K562 (cell line): Measurements from ENCODE around the gene REEP2. TPM values are rescaled to one million over a fixed set of nuclear protein-coding genes. Genes with fewer than 3 reads are reported as not detected.

ENCODE experiments used
- ATAC-seq: fragments of 200-7000 bp; cut with Tn5 transposase; 3 replicates; pipeline ENCODE4 v1.9.1; 2020; ENCODE audit warnings: moderate library complexity
- BruUV-seq: library from RNA; stranded (reverse); fragments of 400-500 nt; replicated peaks from 2 replicates; lab custom pipeline; 2021; lab: Mats Ljungman, UMichigan
- CTCF ChIA-PET: fragments of 300-600 bp; formaldehyde crosslinking; extraction: SDS; loops from one replicate; lab custom pipeline; 2021; ENCODE audit warnings: low intra/inter-chr PET ratio; lab: Yijun Ruan, JAX
- POLR2A ChIA-PET: fragments of 300-600, 350-650 bp; sonication (Branson Sonifier 250); formaldehyde crosslinking; extraction: SDS; loops from one replicate; lab custom pipeline; 2021; ENCODE audit warnings: antibody characterized with exemption, inconsistent platforms; lab: Yijun Ruan, JAX
- DNase-seq, 4 experiments: peaks; one replicate each; pipeline versions ENCODE4 v3.0.0 to v3.0.0-alpha.2; 2011 to 2018; ENCODE audit warnings: low spot score in 3 of 4, mixed read lengths in 3 of 4; ENCODE audit errors: extremely low read depth in 1 of 4
- FAIRE-seq: peaks from 2 replicates; lab custom pipeline; 2011; peaks lifted over from hg19 to GRCh38; lab: Jason Lieb, UNC
- H2AFZ ChIP-seq: 2 replicates; pipeline ENCODE4 v1.6.0; 2011; ENCODE audit warnings: low read depth, low read length, control low read depth, inconsistent platforms
- H3K27ac ChIP-seq: fragments of 200-600 bp; 3 replicates; pipeline ENCODE4 v1.8.0; 2011; ENCODE audit warnings: low read depth, mild to moderate bottlenecking, control low read depth, inconsistent platforms, low read length, moderate library complexity, mixed read lengths; ENCODE audit errors: extremely low read depth
- H3K27me3 ChIP-seq, 2 experiments: fragments of 300-600 bp in 1 of 2; 2 replicates in 1 of 2; 3 replicates in 1 of 2; pipeline versions ENCODE4 v1.6.0 to v1.8.0; 2011; ENCODE audit warnings: inconsistent platforms in 2 of 2, low read length in 2 of 2, mild to moderate bottlenecking in 1 of 2, mixed read lengths in 1 of 2, moderate library complexity in 1 of 2; ENCODE audit not compliant: control insufficient read depth in 2 of 2, insufficient read depth in 2 of 2
- H3K36me3 ChIP-seq: fragments of 300-600 bp; 3 replicates; pipeline ENCODE4 v1.8.0; 2011; ENCODE audit warnings: mild to moderate bottlenecking, low read length, inconsistent platforms; ENCODE audit not compliant: control insufficient read depth, insufficient read depth
- H3K4me1 ChIP-seq, 2 experiments: fragments of 200-600 bp in 1 of 2; replicated peaks in 1 of 2; 2 replicates in 1 of 2; 3 replicates in 1 of 2; pipeline versions ENCODE4 v1.5.1 to v1.8.0; 2011; ENCODE audit warnings: inconsistent platforms in 2 of 2, low read length in 2 of 2, mild to moderate bottlenecking in 1 of 2, mixed read lengths in 1 of 2, moderate library complexity in 1 of 2; ENCODE audit not compliant: control insufficient read depth in 2 of 2, insufficient read depth in 2 of 2
- H3K4me2 ChIP-seq: 2 replicates; pipeline ENCODE4 v1.6.1; 2011; ENCODE audit warnings: low read length, control low read depth, inconsistent platforms, mixed read lengths; ENCODE audit not compliant: insufficient read depth
- H3K4me3 ChIP-seq: fragments of 200-600 bp; sonication (generic), shearing (Covaris generic); 2 replicates; pipeline ENCODE4 v1.5.1; 2016; ENCODE audit warnings: control low read depth, inconsistent platforms
- H3K79me2 ChIP-seq: fragments of 200-600 bp; 3 replicates; pipeline ENCODE4 v1.8.0; 2011; ENCODE audit warnings: low read length, inconsistent platforms; ENCODE audit not compliant: control insufficient read depth, insufficient read depth
- H3K9ac ChIP-seq, 2 experiments: 2 replicates each; pipeline versions ENCODE4 v1.6.0 to v1.6.1; 2011; ENCODE audit warnings: low read depth in 2 of 2, low read length in 2 of 2, control low read depth in 1 of 2, inconsistent platforms in 1 of 2, mild to moderate bottlenecking in 1 of 2, mixed read lengths in 1 of 2; ENCODE audit not compliant: insufficient read depth in 1 of 2
- H3K9me1 ChIP-seq: one replicate; pipeline ENCODE4 v1.6.0; 2011; ENCODE audit warnings: inconsistent platforms, mild to moderate bottlenecking, low read length, moderate library complexity; ENCODE audit not compliant: control insufficient read depth, insufficient read depth
- H3K9me3 ChIP-seq: replicated peaks from 2 replicates; pipeline ENCODE4 v1.5.1; 2011; ENCODE audit warnings: low read depth, low read length, inconsistent platforms; ENCODE audit not compliant: control insufficient read depth, insufficient read depth
- H4K20me1 ChIP-seq: replicated peaks from 2 replicates; pipeline ENCODE4 v1.6.1; 2011; ENCODE audit warnings: low read length, inconsistent platforms, mixed read lengths; ENCODE audit not compliant: control insufficient read depth, insufficient read depth
- COPS2 ChIP-seq: fragments of 450-650 bp; conservative IDR thresholded peaks from 2 replicates; pipeline ENCODE4 v1.6.1; 2016; ENCODE audit warnings: mild to moderate bottlenecking, moderate library complexity
- DPF2 ChIP-seq: fragments of 450-650 bp; IDR thresholded peaks from 2 replicates; pipeline ENCODE4 v1.6.1; 2016
- EHMT2 ChIP-seq: fragments of 450-650 bp; IDR thresholded peaks from 2 replicates; pipeline ENCODE4 v1.6.1; 2018; ENCODE audit warnings: antibody characterized with exemption
- ELF1 ChIP-seq: fragments of 200-800 bp; sonication (Bioruptor generic); IDR thresholded peaks from 2 replicates; pipeline ENCODE4 v1.6.1; 2016; ENCODE audit warnings: missing genetic modification characterization, missing compliant biosample characterization
- HNRNPLL ChIP-seq: fragments of 200-400 bp; formaldehyde crosslinking; IDR thresholded peaks from 2 replicates; pipeline ENCODE4 v1.6.1; 2017; ENCODE audit warnings: low read length, low read depth, mild to moderate bottlenecking; ENCODE audit not compliant: poor library complexity, severe bottlenecking
- KDM1A ChIP-seq, 2 experiments: fragments of 450-650 bp; IDR thresholded peaks; 2 replicates each; pipeline ENCODE4 v1.6.1; 2016; ENCODE audit warnings: mild to moderate bottlenecking in 2 of 2
- MAFK ChIP-seq: IDR thresholded peaks from 2 replicates; pipeline ENCODE4 v1.6.1; 2011; ENCODE audit warnings: low read length, improper control_type of control experiment
- MBD2 ChIP-seq: sonication (generic); IDR thresholded peaks from 2 replicates; pipeline ENCODE4 v1.6.1; 2016; ENCODE audit warnings: low read depth, borderline replicate concordance
- MTF1 ChIP-seq: fragments of 250-450 bp; sonication (Bioruptor Pico); IDR thresholded peaks from 2 replicates; pipeline ENCODE4 v1.9.0; 2021; ENCODE audit warnings: moderate library complexity, mild to moderate bottlenecking, inconsistent platforms, borderline replicate concordance
- MXI1 ChIP-seq: IDR thresholded peaks from 2 replicates; pipeline ENCODE4 v1.6.1; 2011; ENCODE audit warnings: low read depth, mild to moderate bottlenecking, improper control_type of control experiment, low read length
- PRPF4 ChIP-seq: fragments of 200-400 bp; formaldehyde crosslinking; IDR thresholded peaks from one replicate; pipeline ENCODE4 v1.6.1; 2017; ENCODE audit warnings: low read length, low read depth, mild to moderate bottlenecking; ENCODE audit not compliant: insufficient read depth, poor library complexity, severe bottlenecking
- RBM14 ChIP-seq: fragments of 200-400 bp; formaldehyde crosslinking; IDR thresholded peaks from 2 replicates; pipeline ENCODE4 v1.6.1; 2018; ENCODE audit warnings: low read depth, mild to moderate bottlenecking, low read length, moderate library complexity, borderline replicate concordance; ENCODE audit not compliant: insufficient read depth
- SMAD3 ChIP-seq: fragments of 450-650 bp; formaldehyde crosslinking; conservative IDR thresholded peaks from 2 replicates; pipeline ENCODE4 v1.4.0; 2020; ENCODE audit warnings: mild to moderate bottlenecking
- ZNF263 ChIP-seq: sonication (generic); formaldehyde crosslinking; IDR thresholded peaks from 2 replicates; pipeline ENCODE4 v1.8.0; 2022; ENCODE audit warnings: mild to moderate bottlenecking, missing genetic modification reagents, borderline replicate concordance
- ZNF75A ChIP-seq: fragments of 450-650 bp; formaldehyde crosslinking; IDR thresholded peaks from 2 replicates; pipeline ENCODE4 v1.4.0; 2020; ENCODE audit warnings: mild to moderate bottlenecking
- ZNF766 ChIP-seq: fragments of 200-800 bp; sonication (Bioruptor generic); conservative IDR thresholded peaks from 2 replicates; pipeline ENCODE4 v1.6.1; 2016; ENCODE audit warnings: missing genetic modification characterization, missing compliant biosample characterization
- ZNF785 ChIP-seq: fragments of 250-450 bp; sonication (Bioruptor Pico); IDR thresholded peaks from 2 replicates; pipeline ENCODE4 v1.4.0; 2020; ENCODE audit warnings: mild to moderate bottlenecking
- WGBS: fragments of 100-300 bp; shearing (Covaris generic); methylation state at CpG from one replicate; pipeline ENCODE4 v1.1.6; 2016; ENCODE audit warnings: low coverage, mixed read lengths; ENCODE audit not compliant: insufficient coverage; ENCODE audit errors: missing lambda C conversion rate; 5-methylcytosine and 5-hydroxymethylcytosine counted together
- in situ Hi-C: fragments of 300-500 bp; cut with MboI; formaldehyde crosslinking; loops from 4 replicates; pipeline ENCODE4 v1.15.0; 2018; ENCODE audit warnings: inconsistent platforms, mixed read lengths
- intact Hi-C: fragments of 100-400 bp; cut with micrococcal nuclease; formaldehyde crosslinking; loops from 2 replicates; pipeline ENCODE4 v1.14.2; 2022
- polyA plus RNA-seq, 8 experiments: library from polyadenylated mRNA; depleted of rRNA in 4 of 8; stranded (reverse) in 5 of 8; unstranded in 3 of 8; fragments of >200 nt; fragmentation: Nextera tagmentation in 2 of 8; fragmentation: Illumina TruSeq in 1 of 8; extraction: Ambion mirVana in 2 of 8; extraction: Trizol in 1 of 8; gene quantifications; 2 replicates each; pipeline versions ENCODE4 v1.2.1 to v1.2.3, GENCODE V29; 2011 to 2014; ENCODE audit warnings: inconsistent platforms in 1 of 8, missing spikeins in 1 of 8
- total RNA-seq, 7 experiments: library from RNA; depleted of rRNA in 6 of 7; stranded (reverse); fragments of >200 nt in 6 of 7; fragmentation: Illumina TruSeq in 2 of 7; extraction: Trizol in 2 of 7; gene quantifications; 2 replicates each; pipeline versions ENCODE4 v1.2.1 to v1.2.3, GENCODE V29; 2011 to 2021; ENCODE audit warnings: low replicate concordance in 1 of 7
- TF ChIP-seq, protein P1 (sequence below): fragments of 200-800 bp; sonication (Bioruptor generic); IDR thresholded peaks from 2 replicates; pipeline ENCODE4 v1.6.1; 2017; ENCODE audit warnings: missing genetic modification characterization, missing compliant biosample characterization
- TF ChIP-seq, protein P2 (sequence below): fragments of 250-450 bp; sonication (Bioruptor Pico); IDR thresholded peaks from 2 replicates; pipeline ENCODE4 v1.8.0; 2021; ENCODE audit warnings: borderline replicate concordance, mild to moderate bottlenecking, moderate library complexity; ENCODE audit not compliant: poor library complexity, severe bottlenecking

Gene REEP2
- total and polyA plus RNA-seq, 9 of the 15 experiments (the other 6 are each of a cell fraction or from before 2014, with no cell fraction given), result 0.03 to 1.1 (median 0.12) TPM; not detected in 1

DNA sequence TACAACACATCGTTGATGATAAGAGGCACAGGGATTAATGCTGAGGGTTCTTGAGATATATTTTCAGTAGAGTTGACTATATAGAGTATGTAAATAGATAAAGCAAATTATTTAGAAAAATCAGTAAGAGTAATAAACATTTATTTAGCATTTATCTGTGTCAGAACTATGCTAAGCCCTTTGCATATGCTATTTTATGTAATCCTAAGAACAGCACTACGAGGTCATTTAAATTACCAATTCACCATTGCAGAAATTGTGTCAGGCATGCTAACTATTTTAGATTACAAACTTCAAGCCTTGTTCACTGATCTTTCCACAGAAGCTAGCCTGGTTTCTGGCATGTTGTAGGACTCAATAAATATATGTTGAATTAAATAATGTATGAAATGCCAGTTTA is 20.4 kb upstream of the REEP2 start:
- Histone ChIP-seq H3K36me3 (peaks cover 88% of the 10 kb centered on the region), H3K79me2 (no peaks in the 10 kb centered on the region), H4K20me1 (no peaks in the 10 kb centered on the region), H3K4me1 (no peaks in the 10 kb centered on the region), H3K9me1 (no peaks in the 10 kb centered on the region), H3K4me2 (no peak overlapping the region), H3K27me3 (no peaks in the 10 kb centered on the region), H3K9me3 (no peaks in the 10 kb centered on the region), H3K9ac (no peak overlapping the region), H2AFZ (no peak overlapping the region), H3K4me3 (no peak overlapping the region), H3K27ac (no peak overlapping the region)
- FAIRE-seq (no peak), ATAC-seq (no peak), DNase-seq (no peak)
- 91% methylated on average over 2 of the region's 2 CpGs for WGBS
- intact Hi-C loops, result no loop called here
- BruUV-seq, result no TSS peak
- TF ChIP-seq SMAD3 (CRISPR knock-in tag) (no peak), MTF1 (CRISPR knock-in tag) (no peak), DPF2 (no peak), MXI1 (no peak), ZNF75A (CRISPR knock-in tag) (no peak), RBM14 (no peak), MAFK (no peak), ZNF785 (no peak), MBD2 (no peak), PRPF4 (no peak), HNRNPLL (no peak), ELF1 (no peak), ZNF766 (CRISPR knock-in tag) (no peak), COPS2 (no peak), KDM1A (IDR thresholded peaks at IDR 0.05) (no peak), EHMT2 (no peak), ZNF263 (CRISPR knock-in tag) (no peak)
- TF ChIP-seq, protein P1, sequence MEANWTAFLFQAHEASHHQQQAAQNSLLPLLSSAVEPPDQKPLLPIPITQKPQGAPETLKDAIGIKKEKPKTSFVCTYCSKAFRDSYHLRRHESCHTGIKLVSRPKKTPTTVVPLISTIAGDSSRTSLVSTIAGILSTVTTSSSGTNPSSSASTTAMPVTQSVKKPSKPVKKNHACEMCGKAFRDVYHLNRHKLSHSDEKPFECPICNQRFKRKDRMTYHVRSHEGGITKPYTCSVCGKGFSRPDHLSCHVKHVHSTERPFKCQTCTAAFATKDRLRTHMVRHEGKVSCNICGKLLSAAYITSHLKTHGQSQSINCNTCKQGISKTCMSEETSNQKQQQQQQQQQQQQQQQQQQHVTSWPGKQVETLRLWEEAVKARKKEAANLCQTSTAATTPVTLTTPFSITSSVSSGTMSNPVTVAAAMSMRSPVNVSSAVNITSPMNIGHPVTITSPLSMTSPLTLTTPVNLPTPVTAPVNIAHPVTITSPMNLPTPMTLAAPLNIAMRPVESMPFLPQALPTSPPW (CRISPR knock-in tag), result no peak
- TF ChIP-seq, protein P2, sequence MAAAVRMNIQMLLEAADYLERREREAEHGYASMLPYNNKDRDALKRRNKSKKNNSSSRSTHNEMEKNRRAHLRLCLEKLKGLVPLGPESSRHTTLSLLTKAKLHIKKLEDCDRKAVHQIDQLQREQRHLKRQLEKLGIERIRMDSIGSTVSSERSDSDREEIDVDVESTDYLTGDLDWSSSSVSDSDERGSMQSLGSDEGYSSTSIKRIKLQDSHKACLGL (CRISPR knock-in tag), result no peak
- POLR2A ChIA-PET, result no interaction called here
- CTCF ChIA-PET, result no interaction called here
- in situ Hi-C loops, result loop anchor here (25.0 kb wide), 1 partner anchor 231 kb away; the partner anchor contains the start of genes BRD8 and KIF20A
